Activated CD4-positive, alpha-beta T cell treated with anti-CD3 and anti-CD28 coated beads for 36 hours (primary cell): ENCODE measurements around the gene ZNF195. TPM values are rescaled to one million over a fixed set of nuclear protein-coding genes. Genes with fewer than 3 reads are reported as not detected.
A peak's percentile ranks its signal among the peaks of the same experiment; 100 is the strongest.
"Not testable (repeated sequence)": the region's sequence is repeated elsewhere in the genome, so short reads cannot be mapped to it uniquely, and the experiment has no call there.

Experiments used
- ATAC-seq: fragments of 200-7000 bp; cut with Tn5 transposase; one replicate; pipeline ENCODE4 v1.10.0; 2021; ENCODE audit warnings: mild to moderate bottlenecking, moderate library complexity
- CTCF ChIA-PET: fragments of 350-600 bp; sonication (Branson Sonifier 250); formaldehyde crosslinking; loops from one replicate; lab custom pipeline; 2021; ENCODE audit warnings: antibody characterized with exemption; lab: Charles Lee
- POLR2A ChIA-PET: fragments of 350-600 bp; sonication (Branson Sonifier 250); formaldehyde crosslinking; loops from one replicate; lab custom pipeline; 2021; ENCODE audit warnings: antibody characterized with exemption, inconsistent platforms; lab: Charles Lee
- DNase-seq: peaks from one replicate; pipeline ENCODE4 v3.0.0-alpha.2; 2020
- H3K27ac Mint-ChIP-seq: one replicate; pipeline ENCODE4 v1.8.0; 2021; ENCODE audit warnings: mixed read lengths
- H3K27me3 Mint-ChIP-seq: one replicate; pipeline ENCODE4 v1.8.0; 2021; ENCODE audit warnings: mixed read lengths
- H3K36me3 Mint-ChIP-seq: one replicate; pipeline ENCODE4 v1.8.0; 2021; ENCODE audit warnings: low read depth, mixed read lengths
- H3K4me1 Mint-ChIP-seq: one replicate; pipeline ENCODE4 v1.8.0; 2021; ENCODE audit warnings: mixed read lengths
- H3K4me3 Mint-ChIP-seq: one replicate; pipeline ENCODE4 v1.8.0; 2021; ENCODE audit warnings: mild to moderate bottlenecking, moderate library complexity, mixed read lengths
- H3K9me3 Mint-ChIP-seq: one replicate; pipeline ENCODE4 v1.8.0; 2021; ENCODE audit warnings: low read depth, mixed read lengths
- intact Hi-C, 2 experiments: fragments of 100-400 bp; cut with DNase I in 1 of 2; cut with micrococcal nuclease in 1 of 2; formaldehyde crosslinking; loops; one replicate each; pipeline versions ENCODE4 v1.14.2 to v1.15.1; 2022 to 2024; cut with DNase I, micrococcal nuclease
- total RNA-seq, 2 experiments: library from RNA; stranded (reverse); gene quantifications; one replicate each; pipeline ENCODE4 v1.2.3, GENCODE V29; 2021

Gene ZNF195
- total RNA-seq, 2 experiments from 2014 or later, result 32.6 to 36.2 TPM

DNA sequence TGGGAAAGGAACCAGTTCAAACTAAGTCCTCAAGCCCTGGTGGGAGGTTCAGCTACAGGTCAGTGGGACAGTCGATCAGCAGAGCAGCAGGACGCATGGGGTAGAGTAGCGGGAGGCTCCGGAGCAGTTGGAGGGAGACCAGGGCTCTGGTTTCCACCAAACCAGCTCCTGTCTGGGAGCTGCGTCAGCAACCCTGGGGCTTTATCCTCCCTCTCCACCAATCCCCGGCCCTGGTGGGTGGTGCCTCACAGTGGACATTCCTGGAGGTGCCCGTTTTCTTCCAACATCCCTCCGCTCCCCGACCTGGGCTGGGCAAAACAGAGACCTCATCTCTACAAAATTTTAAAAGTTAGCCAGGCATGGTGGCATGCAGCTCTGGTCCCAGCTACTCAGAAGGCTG, 32.4 kb downstream of the ZNF195 start:
- CTCF ChIA-PET, result no interaction called here
- H3K27me3 Mint-ChIP-seq, result peaks cover 4% of the 10 kb centered on the region
- DNase-seq, result no peak

DNA sequence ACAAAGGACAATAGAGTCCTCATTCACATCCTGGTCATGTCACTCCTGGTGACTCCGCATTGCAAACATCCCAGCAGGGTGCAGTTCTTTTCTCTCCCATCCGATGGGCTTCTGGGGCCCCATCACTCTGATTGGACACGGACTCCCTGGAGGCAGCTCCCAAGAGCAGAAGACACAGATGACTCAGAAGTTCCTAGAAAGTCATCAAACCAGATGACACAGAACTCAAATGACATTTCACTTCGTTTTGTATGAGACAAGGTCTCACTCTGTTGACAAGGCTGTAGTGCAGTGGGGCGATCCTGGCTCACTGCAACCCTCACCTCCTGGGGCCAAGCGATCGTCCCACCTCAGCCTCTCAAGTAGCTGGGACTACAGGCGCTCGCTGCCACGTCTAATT, 33.2 kb downstream of the ZNF195 start:
- intact Hi-C loops, result loop anchor here in 1 of 2 experiments (2.0 kb wide), 2 partner anchors 19 to 67 kb away; no protein-coding TSS in a partner anchor
- peaks cover 5% of the 10 kb centered on the region for H3K4me1 Mint-ChIP-seq
- H3K4me3 Mint-ChIP-seq, result no peak overlapping the region
- POLR2A ChIA-PET, result no interaction called here
- H3K36me3 Mint-ChIP-seq, result peaks cover 7% of the 10 kb centered on the region
- DNase-seq (peak; percentile 7), ATAC-seq (peak; percentile 74)
- CTCF ChIA-PET, result no interaction called here
- H3K27ac Mint-ChIP-seq, result no peak overlapping the region
- H3K9me3 Mint-ChIP-seq, result peaks cover 7% of the 10 kb centered on the region
- peaks cover 5% of the 10 kb centered on the region for H3K27me3 Mint-ChIP-seq

More for the DNA sequence above, 32.4 kb downstream of the ZNF195 start:
- intact Hi-C loops, result no loop called here
- H3K36me3 Mint-ChIP-seq, result peaks cover 7% of the 10 kb centered on the region
- ATAC-seq, result no peak
- POLR2A ChIA-PET, result no interaction called here
- H3K4me3 Mint-ChIP-seq, result no peak overlapping the region
- peaks cover 9% of the 10 kb centered on the region for H3K9me3 Mint-ChIP-seq
- H3K27ac Mint-ChIP-seq, result no peak overlapping the region
- H3K4me1 Mint-ChIP-seq, result peaks cover 5% of the 10 kb centered on the region

GRCh38 chr11:3344327-3345174, 34.4 kb downstream of the ZNF195 start:
- POLR2A ChIA-PET, result interaction anchor here (0.6 kb wide), 1 partner anchor 367 kb away, joined by 4 read pairs; no protein-coding TSS in a partner anchor
- ATAC-seq (no peak), DNase-seq (no peak)
- Mint-ChIP-seq H3K27ac (no peak overlapping the region), H3K9me3 (peaks cover 5% of the 10 kb centered on the region), H3K4me3 (no peak overlapping the region), H3K27me3 (peaks cover 12% of the 10 kb centered on the region), H3K4me1 (peaks cover 5% of the 10 kb centered on the region), H3K36me3 (peaks cover 5% of the 10 kb centered on the region)
- intact Hi-C loops, result loop anchor here (2.0 to 5.0 kb wide), 3 partner anchors 20 to 68 kb away; no protein-coding TSS in a partner anchor
- CTCF ChIA-PET, result no interaction called here

DNA sequence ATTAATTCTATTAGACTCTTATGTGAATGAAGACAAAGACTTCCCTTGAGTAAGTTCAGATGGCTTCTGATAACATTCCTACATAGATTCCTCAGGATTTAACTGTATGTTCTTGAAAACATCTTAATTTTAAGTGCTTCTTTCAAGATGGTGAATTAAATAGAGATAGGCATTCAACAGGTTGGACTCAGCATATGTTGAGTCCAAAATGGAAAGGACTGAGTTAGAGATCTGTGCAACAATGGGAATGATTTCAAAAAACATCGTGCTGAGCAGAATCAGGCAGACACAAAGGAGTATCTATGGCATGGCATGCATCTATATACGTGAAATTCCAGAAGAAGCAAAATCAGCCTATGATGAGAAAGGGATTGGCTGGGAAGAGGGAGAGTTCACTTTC, 36.2 kb downstream of the ZNF195 start:
- Mint-ChIP-seq H3K9me3 (peaks cover 5% of the 10 kb centered on the region), H3K27ac (no peak overlapping the region), H3K36me3 (peaks cover 5% of the 10 kb centered on the region), H3K4me1 (peaks cover 5% of the 10 kb centered on the region), H3K4me3 (no peak overlapping the region), H3K27me3 (peaks cover 24% of the 10 kb centered on the region)
- ChIA-PET POLR2A (no interaction called here), CTCF (interaction anchor here (0.6 to 0.9 kb wide), 2 partner anchors 14 to 66 kb away, joined by 3 read pairs; no protein-coding TSS in a partner anchor)
- intact Hi-C loops, result loop anchor here (1.0 to 5.0 kb wide), 2 partner anchors 65 to 66 kb away; no protein-coding TSS in a partner anchor
- DNase-seq (no peak), ATAC-seq (no peak)

- peaks cover 26% of the 10 kb centered on the region for H3K27me3 Mint-ChIP-seq
- DNase-seq, result peak; percentile 87
- POLR2A ChIA-PET, result interaction anchor here (1.4 kb wide), 1 partner anchor 67 kb away, joined by 3 read pairs; no protein-coding TSS in a partner anchor
- H3K9me3 Mint-ChIP-seq, result no peaks in the 10 kb centered on the region
- H3K4me1 Mint-ChIP-seq, result peaks cover 5% of the 10 kb centered on the region
- ATAC-seq, result peak; percentile 36
- intact Hi-C loops, result loop anchor here in 1 of 2 experiments (5.0 kb wide), 1 partner anchor 66 kb away; no protein-coding TSS in a partner anchor
- H3K36me3 Mint-ChIP-seq, result no peaks in the 10 kb centered on the region
- CTCF ChIA-PET, result interaction anchor here (0.5 to 3.3 kb wide), 13 partner anchors 9 to 787 kb away, joined by 3 to 34 read pairs (median 4); no protein-coding TSS in a partner anchor
- no peak overlapping the region for H3K27ac Mint-ChIP-seq
- H3K4me3 Mint-ChIP-seq, result no peak overlapping the region
Observed at GRCh38 chr11:3341298-3341697, 37.6 kb downstream of the ZNF195 start.

DNA sequence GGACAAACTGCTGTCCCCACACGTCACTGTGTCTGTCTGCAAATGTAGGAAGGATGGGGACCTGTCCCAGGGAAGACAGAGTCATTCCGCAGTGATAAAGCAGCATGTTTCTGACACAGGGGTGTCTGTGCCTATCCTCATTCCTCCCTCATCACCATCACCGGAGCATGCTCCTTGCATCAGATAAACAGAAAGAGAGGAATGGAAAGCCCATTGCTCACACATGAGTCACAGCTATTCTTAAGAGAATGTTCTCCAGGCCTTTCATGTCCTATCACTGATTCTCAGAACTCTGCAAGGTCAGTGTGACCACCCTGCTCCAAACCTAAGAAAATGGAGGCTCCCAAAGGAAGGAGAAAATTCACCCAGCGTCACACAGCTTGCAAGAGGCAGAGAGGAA, 38.9 kb downstream of the ZNF195 start:
- H3K27me3 Mint-ChIP-seq, result peaks cover 26% of the 10 kb centered on the region
- no peaks in the 10 kb centered on the region for H3K9me3 Mint-ChIP-seq
- no peak overlapping the region for H3K27ac Mint-ChIP-seq
- no peaks in the 10 kb centered on the region for H3K4me1 Mint-ChIP-seq
- H3K4me3 Mint-ChIP-seq, result no peak overlapping the region
- intact Hi-C loops, result loop anchor here in 1 of 2 experiments (5.0 kb wide), 1 partner anchor 67 kb away; no protein-coding TSS in a partner anchor
- CTCF ChIA-PET, result interaction anchor here (3.3 kb wide), 1 partner anchor 68 kb away, joined by 34 read pairs; no protein-coding TSS in a partner anchor
- DNase-seq (no peak), ATAC-seq (no peak)
- H3K36me3 Mint-ChIP-seq, result no peaks in the 10 kb centered on the region
- POLR2A ChIA-PET, result no interaction called here

- no peaks in the 10 kb centered on the region for H3K4me1 Mint-ChIP-seq
- intact Hi-C loops, result no loop called here
- CTCF ChIA-PET, result interaction anchor here (3.3 kb wide), 1 partner anchor 69 kb away, joined by 34 read pairs; no protein-coding TSS in a partner anchor
- peaks cover 26% of the 10 kb centered on the region for H3K27me3 Mint-ChIP-seq
- no peak for DNase-seq
- no peaks in the 10 kb centered on the region for H3K9me3 Mint-ChIP-seq
- POLR2A ChIA-PET, result no interaction called here
- H3K4me3 Mint-ChIP-seq, result no peak overlapping the region
- no peak overlapping the region for H3K27ac Mint-ChIP-seq
- no peak for ATAC-seq
- no peaks in the 10 kb centered on the region for H3K36me3 Mint-ChIP-seq
Observed at GRCh38 chr11:3339340-3339624, 39.7 kb downstream of the ZNF195 start.

DNA sequence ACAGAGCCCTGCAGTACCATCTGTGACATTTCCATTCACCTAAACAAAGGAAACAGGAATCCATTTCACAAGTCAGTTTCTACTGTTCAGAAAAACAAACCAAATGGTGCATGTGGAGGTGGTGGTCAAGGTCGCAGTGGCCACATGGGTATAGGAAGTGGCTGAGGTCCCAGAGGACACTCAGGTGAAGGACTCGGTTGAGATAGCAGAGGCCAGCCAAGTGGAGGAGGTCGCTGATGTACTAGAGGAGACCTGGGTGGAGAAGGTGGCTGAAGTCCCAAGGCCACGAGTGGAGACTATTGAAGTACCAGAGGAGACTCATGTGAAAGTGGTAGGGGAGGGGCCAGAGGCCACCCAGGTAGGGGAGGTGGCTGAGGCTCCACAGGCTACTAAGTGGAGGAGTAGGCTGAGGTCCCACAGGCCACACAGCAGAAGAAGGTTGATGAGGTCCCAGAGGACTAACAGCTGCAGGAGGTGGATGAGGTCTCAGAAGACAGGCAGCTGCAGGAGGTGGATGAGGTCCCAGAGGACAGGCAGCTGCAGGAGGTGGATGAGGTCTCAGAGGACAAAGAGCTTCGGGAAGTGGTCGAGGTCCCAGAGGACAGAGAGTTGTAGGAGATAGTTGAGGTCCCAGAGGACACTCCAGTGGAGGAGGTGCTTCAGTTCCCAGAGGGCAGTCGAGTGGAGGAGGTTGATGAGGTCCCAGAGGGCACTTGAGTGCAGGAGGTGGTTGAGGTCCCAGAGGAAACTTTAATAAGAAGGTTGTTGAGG, 40.2 kb downstream of the ZNF195 start:
- ChIA-PET POLR2A (no interaction called here), CTCF (interaction anchor here (3.3 kb wide), 1 partner anchor 69 kb away, joined by 34 read pairs; no protein-coding TSS in a partner anchor)
- ATAC-seq, result no peak

DNA sequence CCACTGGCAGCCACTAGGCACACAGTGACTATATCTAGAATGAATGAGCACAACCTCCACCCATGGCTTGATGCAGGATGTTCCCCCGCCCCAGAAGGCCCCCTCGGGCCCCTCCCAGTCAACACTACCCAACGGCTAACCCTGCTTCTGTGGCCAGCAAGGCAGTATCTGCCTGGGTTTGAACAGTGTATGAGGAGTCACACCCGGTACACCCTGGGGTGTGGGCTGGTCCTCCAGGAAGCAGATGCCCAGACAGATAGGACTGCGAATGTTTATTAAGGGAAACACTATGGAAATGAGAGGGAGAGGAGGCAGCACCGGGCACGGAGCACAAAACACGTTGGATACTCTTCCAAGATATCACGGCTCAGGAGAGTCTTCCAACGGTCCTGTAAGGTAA, 42.5 kb downstream of the ZNF195 start:
- ATAC-seq, intact Hi-C loops, H3K27ac Mint-ChIP-seq, H3K36me3 Mint-ChIP-seq, POLR2A ChIA-PET, H3K9me3 Mint-ChIP-seq, H3K4me1 Mint-ChIP-seq, CTCF ChIA-PET, H3K4me3 Mint-ChIP-seq, DNase-seq: not testable (repeated sequence)
- H3K27me3 Mint-ChIP-seq, result peaks cover 22% of the 10 kb centered on the region

More for the DNA sequence above, 40.2 kb downstream of the ZNF195 start:
- Mint-ChIP-seq H3K36me3 (no peaks in the 10 kb centered on the region), H3K4me1 (no peaks in the 10 kb centered on the region), H3K4me3 (no peak overlapping the region), H3K9me3 (no peaks in the 10 kb centered on the region), H3K27me3 (peaks cover 26% of the 10 kb centered on the region), H3K27ac (no peak overlapping the region)
- DNase-seq, result no peak
- intact Hi-C loops, result no loop called here

- H3K4me1 Mint-ChIP-seq, POLR2A ChIA-PET, H3K27me3 Mint-ChIP-seq, CTCF ChIA-PET, H3K27ac Mint-ChIP-seq, H3K9me3 Mint-ChIP-seq, H3K36me3 Mint-ChIP-seq, intact Hi-C loops, ATAC-seq, DNase-seq, H3K4me3 Mint-ChIP-seq: not testable (repeated sequence)
Observed at GRCh38 chr11:3333157-3333556, 45.8 kb downstream of the ZNF195 start.

DNA sequence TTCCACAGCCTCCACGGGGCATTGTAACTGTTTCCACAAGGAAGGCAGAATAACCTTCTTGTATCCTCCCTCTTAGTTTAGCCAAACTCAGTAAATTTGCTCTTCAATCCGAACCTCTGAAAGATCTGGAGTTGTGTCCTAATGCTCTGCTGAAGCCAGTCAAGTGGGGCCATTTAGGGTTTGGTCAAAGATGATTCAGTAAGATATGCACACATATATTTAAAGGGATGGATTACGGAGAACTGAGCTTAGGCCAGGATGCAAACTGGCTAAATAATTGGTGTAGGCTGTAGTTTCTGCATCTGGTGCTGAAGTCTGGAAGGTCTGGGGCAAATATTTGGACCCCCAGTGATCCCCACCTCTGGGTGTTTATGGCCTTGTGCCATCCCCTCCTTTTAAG, 47.9 kb downstream of the ZNF195 start:
- intact Hi-C loops, H3K27me3 Mint-ChIP-seq, H3K4me1 Mint-ChIP-seq, H3K9me3 Mint-ChIP-seq, ATAC-seq, H3K36me3 Mint-ChIP-seq, H3K27ac Mint-ChIP-seq, CTCF ChIA-PET, H3K4me3 Mint-ChIP-seq, DNase-seq, POLR2A ChIA-PET: not testable (repeated sequence)
